ENCODE results near the gene ECEL1.

GRCh38 chr2:232537079-232537478 lies 49.4 kb upstream of the ECEL1 start:
- no peak for TF ChIP-seq POLR2AphosphoS5 (IDR thresholded peaks at IDR 0.05; ENCODE audit: low read depth, low read length)
- TF ChIP-seq POLR2A (IDR thresholded peaks at IDR 0.05; ENCODE audit: low read depth, low read length): no peak
